AG09309 (cell line): Measurements from ENCODE around the gene IRAK2.
A peak's percentile ranks its signal among the peaks of the same experiment; 100 is the strongest.
"Not testable (repeated sequence)": the region's sequence is repeated elsewhere in the genome, so short reads cannot be mapped to it uniquely, and the experiment has no call there.

Experiments used
- DNase-seq: peaks from one replicate; pipeline ENCODE4 v3.0.0-alpha.2; 2010; ENCODE audit warnings: low read depth
- H3K4me3 ChIP-seq: 2 replicates; pipeline ENCODE4 v1.5.1; 2011; ENCODE audit warnings: mild to moderate bottlenecking, low read depth, low read length, moderate library complexity; ENCODE audit not compliant: control insufficient read depth
- TF ChIP-seq, protein P1 (sequence below): IDR thresholded peaks from 2 replicates; pipeline ENCODE4 v1.5.1; 2011; ENCODE audit warnings: mild to moderate bottlenecking, low read depth, low read length, inconsistent platforms; ENCODE audit not compliant: insufficient read depth, control insufficient read depth; ENCODE audit errors: missing control alignments

IRAK2 gene

DNA sequence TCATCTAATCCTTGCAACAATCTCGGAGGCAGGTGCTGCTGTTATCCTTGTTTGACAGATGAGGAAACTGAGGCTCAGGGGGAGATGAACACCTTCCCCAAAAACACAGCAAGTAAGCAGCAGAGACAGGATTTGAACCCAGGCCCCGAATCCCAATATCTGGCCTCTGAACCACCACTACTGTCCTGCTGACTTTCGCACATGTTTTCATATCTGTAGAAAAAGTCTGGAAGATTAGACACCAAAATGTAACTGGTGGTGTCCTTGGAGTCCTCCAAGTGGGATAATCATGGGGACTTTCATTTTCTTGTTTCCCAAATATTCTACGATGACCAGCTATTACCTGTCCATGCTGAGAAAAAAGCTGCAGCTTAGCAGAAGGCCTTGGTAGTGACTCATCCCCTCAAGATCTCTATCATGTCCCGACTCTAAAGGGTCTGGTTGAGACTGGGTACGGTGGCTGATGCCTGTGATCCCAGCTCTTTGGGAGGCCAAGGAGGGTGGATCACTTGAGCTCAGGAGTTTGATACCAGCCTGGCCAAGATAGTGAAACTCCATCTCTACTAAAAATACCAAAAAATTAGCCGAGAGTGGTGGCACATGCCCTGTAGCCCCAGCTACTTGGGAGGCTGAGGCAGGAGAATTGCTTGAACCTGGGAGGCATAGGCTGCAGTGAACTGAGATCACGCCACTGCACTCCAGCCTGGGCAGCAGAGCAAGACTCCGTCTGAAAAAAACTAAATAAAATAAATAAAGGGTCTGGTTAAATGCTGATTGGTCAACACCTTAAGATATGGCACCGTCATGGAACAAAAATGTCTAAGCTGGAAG is 8.6 kb downstream of the IRAK2 start:
- TF ChIP-seq, protein P1, sequence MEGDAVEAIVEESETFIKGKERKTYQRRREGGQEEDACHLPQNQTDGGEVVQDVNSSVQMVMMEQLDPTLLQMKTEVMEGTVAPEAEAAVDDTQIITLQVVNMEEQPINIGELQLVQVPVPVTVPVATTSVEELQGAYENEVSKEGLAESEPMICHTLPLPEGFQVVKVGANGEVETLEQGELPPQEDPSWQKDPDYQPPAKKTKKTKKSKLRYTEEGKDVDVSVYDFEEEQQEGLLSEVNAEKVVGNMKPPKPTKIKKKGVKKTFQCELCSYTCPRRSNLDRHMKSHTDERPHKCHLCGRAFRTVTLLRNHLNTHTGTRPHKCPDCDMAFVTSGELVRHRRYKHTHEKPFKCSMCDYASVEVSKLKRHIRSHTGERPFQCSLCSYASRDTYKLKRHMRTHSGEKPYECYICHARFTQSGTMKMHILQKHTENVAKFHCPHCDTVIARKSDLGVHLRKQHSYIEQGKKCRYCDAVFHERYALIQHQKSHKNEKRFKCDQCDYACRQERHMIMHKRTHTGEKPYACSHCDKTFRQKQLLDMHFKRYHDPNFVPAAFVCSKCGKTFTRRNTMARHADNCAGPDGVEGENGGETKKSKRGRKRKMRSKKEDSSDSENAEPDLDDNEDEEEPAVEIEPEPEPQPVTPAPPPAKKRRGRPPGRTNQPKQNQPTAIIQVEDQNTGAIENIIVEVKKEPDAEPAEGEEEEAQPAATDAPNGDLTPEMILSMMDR: no peak

DNA sequence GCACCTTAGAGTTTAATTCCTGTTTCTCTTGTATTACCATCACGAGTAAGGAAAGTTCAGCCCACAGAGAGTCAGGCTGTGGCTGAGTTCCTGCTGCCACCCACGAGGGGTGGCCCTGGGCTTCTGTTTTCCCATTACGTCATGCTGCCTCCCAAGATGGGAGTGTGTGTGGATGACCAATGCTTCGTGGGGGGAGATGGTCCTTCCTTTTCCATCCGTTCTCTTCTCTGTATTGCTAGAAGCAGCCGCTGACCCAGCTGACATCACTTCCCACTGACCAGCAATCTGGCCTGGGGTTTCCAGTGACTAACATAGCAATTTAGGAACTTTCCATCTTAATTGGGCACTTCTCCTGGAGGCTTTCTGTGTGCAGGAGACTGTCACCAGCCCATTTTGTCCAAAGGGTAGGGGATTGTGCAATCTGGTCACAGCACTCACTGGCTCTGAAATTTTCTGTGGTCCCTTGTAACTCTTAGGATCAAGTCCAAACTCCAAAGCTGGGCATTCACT is 9.3 kb downstream of the IRAK2 start:
- H3K4me3 ChIP-seq: no peak overlapping the region
- TF ChIP-seq, protein P1: no peak
- peak; percentile 81 for DNase-seq

More for the DNA sequence above, 8.6 kb downstream of the IRAK2 start:
- no peak for DNase-seq
- no peak overlapping the region for H3K4me3 ChIP-seq

DNA sequence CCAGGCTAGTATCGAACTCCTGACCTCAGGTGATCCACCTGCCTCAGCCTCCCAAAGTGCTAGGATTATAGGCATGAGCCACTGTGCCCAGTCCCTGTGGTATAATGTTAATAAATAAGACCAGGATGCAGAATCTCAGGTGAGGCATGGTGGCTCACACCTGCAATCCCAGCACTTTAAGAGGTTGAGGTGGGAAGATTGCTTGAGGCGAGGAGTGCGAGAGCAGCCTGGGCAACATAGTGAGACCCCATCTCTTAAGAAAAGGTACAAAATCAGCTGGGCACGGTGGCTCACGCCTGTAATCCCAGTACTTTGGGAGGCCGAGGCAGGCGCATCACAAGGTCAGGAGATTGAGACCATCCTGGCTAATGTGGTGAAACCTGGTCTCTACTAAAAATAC is 10.6 kb downstream of the IRAK2 start:
- not testable (repeated sequence) for DNase-seq

DNA sequence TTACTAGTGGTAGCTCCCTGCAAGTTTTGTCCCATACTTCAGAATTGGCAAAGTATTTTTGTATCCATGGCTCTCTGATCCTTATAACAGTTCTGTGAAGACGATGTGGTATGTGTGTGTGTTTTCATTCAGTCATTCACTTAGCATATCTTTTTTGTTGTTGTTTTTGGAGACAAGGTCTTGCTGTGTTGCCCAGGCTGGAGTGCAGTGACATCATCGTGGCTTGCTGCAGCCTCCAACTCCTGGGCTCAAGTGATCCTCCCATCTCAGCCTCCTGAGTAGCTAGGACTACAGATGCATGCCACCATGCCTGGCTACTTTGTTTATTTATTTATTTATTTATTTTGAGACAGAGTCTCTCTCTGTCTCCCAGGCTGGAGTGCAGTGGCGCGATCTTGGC is 11.4 kb downstream of the IRAK2 start:
- not testable (repeated sequence) for DNase-seq, H3K4me3 ChIP-seq

More for the DNA sequence above, 10.6 kb downstream of the IRAK2 start:
- H3K4me3 ChIP-seq: not testable (repeated sequence)

DNA sequence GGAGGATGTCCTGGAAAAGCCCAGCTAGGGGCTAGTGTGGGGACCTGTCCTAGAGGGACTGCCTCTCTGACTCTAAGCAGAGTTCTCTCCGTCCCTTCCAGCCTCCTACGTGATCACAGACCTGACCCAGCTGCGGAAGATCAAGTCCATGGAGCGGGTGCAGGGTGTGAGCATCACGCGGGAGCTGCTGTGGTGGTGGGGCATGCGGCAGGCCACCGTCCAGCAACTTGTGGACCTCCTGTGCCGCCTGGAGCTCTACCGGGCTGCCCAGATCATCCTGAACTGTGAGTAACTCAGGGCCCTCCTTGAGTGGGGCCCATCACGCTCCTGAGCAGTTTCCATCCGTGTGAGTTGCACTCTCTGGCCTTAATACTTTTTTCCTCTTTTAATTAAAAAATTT is 13.0 kb downstream of the IRAK2 start:
- no peak overlapping the region for H3K4me3 ChIP-seq
- TF ChIP-seq, protein P1: no peak
- no peak for DNase-seq

DNA sequence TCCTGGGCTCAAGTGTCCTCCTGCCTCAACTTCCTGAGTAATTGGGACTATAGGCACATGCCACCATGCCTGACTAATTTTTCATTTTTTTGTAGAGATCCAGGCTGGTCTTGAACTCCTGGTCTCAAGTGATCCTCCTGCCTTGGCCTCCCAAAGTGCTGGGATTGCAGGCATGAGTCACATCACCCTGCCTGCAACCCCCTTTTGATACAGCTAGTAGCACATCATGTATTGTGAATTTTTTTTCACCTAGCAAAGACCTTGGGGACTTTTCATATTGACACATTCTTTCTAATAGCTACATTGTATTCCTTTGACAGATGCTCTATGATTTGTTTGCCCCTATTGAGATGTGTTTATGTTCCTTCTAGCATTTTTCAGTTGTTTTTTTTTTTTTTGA is 14.2 kb downstream of the IRAK2 start:
- no peak overlapping the region for H3K4me3 ChIP-seq
- no peak for DNase-seq
- TF ChIP-seq, protein P1: no peak

DNA sequence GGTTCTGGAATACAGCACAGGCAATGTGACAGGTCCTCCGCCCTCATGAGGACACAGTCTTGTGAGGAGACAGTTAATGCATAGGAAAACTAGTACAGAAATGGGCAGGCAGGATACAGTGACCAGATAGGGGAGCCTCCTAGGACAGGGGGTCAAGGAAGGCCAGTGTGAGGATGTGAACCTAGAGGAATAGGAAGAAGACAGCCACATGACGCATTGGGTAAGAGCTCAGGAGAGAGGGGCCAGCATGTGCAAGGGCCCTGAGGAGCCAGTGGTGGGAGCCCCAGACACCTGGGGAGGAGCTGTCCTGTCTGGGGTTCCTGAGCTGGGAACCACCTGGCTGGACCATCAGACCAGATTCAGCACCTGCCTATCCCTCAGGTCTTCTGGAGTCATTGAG is 15.6 kb downstream of the IRAK2 start:
- H3K4me3 ChIP-seq: no peak overlapping the region
- TF ChIP-seq, protein P1: no peak
- DNase-seq: no peak
